Measurements from ENCODE around the gene COQ8A.
A peak's percentile ranks its signal among the peaks of the same experiment; 100 is the strongest.
"Not testable (repeated sequence)": the region's sequence is repeated elsewhere in the genome, so short reads cannot be mapped to it uniquely, and the experiment has no call there.

The COQ8A gene

DNA sequence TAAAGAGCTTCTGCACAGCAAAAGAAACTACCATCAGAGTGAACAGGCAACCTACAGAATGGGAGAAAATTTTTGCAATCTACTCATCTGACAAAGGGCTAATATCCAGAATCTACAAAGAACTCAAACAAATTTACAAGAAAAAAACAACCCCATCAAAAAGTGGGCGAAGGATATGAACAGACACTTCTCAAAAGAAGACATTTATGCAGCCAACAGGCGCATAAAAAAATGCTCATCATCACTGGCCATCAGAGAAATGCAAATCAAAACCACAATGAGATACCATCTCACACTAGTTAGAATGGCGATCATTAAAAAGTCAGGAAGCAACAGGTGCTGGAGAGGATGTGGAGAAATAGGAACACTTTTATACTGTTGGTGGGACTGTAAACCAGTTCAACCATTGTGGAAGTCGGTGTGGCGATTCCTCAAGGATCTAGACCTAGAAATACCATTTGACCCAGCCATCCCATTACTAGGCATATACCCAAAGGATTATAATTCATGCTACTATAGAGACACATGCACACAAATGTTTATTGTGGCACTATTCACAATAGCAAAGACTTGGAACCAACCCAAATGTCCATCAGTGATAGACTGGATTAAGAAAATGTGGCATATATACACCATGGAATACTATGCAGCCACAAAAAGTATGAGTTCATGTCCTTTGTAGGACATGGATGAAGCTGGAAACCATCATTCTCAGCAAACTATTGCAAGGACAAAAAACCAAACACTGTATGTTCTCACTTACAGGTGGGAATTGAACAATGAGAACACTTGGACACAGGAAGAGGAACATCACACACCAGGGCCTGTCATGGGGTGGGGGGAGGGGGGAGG is 10.6 kb upstream of the COQ8A start:
- not testable (repeated sequence) for DNase-seq (ENCODE audit: low spot score)

DNA sequence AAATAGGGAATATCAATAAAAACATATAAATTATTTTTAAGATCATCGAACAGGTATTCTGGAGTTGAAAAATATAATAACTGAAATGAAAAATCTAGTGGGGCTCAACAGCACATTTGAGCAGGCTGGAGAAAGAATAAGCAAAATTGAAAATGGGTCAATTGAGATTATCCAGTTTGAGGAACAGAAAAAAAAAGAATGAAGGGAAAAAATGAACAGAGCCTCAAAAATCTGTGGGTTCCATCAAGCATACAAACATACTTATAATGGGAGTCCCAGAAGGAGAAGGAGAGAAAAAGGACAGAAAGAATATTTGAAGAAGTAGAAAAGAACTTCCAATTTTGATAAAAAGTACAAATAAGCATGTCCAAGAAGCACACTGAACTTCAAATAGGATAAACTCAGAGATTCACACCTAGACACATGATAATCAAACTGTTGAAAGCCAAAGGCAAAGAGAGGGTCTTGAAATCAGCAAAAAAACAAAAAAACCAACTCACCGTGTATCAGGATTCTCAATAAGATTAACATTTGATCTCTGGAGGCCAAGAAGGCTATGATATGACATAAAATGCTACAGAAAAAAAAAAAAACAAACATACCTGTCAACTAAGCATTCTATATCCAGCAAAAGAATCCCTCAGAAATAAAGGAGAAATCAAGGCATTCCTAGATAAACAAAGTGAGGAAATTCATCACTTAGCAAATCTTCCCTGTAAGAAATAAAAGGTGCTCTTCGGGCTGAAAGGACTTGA is 5.4 kb upstream of the COQ8A start:
- DNase-seq (ENCODE audit: low spot score) = no peak

DNA sequence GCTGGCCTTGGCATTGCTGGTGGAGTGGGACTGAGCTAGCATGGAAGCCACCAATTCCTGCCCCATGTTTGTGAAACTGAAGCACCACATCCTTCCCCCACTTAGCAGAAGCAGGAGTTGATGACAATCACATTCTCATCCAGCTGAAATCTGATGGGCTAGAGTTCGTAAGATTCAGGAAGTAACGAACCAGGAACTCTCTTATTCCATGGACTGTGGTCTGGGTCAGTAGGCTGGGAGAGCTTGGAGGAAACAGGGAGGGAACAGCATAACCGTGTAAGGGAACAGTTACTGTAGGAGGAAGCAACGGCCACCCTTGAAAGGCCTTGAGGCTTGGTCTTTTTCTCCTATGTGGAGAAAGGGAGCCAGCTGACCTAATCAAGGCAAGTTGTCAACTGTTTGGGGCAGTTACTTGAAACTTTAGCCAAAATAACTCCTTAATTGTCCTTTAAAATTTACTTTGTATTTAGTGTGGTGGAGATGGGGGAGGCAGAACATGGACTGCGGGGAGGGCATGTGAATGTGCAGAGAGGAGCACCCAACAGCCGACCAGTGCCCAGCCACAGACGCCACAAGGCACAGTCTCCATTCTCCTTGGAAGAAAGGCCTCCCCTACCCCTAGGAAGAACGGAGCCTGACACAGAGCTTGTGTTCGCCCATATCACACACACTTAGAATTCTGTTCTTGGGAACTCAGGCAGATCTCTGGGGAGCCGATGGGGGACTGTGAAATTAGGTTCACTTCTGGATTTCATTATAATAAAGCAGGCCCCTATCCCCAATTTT is 2.0 kb upstream of the COQ8A start:
- no peak for DNase-seq (ENCODE audit: low spot score)

DNA sequence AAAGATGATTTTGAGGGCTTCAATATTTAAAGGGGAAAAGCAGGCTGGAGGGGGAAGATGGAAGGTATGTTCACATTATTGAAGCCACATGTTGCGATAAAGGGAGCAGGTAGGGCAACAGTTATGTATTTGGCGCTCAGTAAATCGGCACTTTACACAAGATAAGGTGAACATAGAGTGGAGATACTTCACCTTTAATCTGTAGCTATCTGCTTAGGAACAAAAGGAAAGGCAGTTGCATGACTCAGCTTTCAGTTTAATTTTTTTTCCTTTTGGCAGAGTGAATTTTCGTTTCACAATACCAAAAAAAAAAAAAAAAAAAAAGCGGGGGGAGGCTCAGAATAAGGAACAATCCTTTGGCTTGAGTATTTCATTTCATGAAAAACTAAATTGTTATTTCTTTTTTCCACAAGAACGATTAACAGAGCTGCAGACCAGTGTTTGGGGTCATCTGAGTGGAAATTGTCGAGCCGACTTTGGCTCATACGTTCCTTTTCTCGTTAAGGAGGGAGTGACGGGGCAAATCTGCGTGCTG is 1.1 kb upstream of the COQ8A start:
- DNase-seq (ENCODE audit: low spot score) = no peak

DNA sequence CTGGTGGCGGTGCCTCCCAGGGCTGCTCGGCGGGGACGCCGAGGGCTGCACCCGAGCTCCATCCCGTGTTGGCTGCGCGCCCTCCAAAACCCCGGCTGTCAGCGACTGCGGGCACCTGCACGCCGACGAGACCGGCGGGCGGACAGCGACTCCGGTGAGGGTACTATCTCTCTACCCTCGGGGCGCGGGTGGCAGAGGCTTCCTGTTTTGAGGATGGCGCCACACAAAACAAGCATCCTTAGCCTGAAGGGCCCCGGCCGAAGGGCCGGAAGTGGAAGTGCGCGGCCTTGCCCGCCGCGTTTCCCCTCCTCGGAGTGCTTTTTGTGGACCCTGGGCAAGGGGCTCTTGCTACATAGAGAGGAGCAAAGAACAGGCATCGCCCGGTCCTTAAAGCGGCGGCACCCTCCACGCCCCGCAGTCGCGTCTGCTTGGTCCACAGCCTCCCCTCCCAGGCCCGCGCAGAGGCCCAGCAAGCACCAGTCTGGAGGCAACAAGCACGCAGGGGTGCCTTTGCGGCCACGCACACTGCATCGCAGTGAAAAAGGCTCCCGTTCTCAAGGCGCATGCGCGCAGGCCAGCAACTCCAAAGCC is 561 bp upstream of the COQ8A start:
- peak; percentile 69 for DNase-seq (ENCODE audit: low spot score)

DNA sequence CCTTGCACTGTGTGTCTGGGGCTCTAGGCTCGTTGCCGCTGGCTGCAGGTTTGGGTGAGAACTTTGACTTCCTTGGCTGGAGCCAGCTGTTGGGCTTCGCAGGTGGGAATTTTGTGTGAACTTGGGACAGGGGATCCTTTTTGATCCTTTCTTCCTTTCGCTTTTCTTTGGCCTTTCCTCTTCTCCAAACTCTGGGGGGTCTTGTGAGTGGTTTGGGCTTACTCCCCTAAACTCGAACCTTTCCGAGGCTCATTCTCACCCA is 643 bp downstream of the COQ8A start:
- no peak for DNase-seq (ENCODE audit: low spot score)

DNA sequence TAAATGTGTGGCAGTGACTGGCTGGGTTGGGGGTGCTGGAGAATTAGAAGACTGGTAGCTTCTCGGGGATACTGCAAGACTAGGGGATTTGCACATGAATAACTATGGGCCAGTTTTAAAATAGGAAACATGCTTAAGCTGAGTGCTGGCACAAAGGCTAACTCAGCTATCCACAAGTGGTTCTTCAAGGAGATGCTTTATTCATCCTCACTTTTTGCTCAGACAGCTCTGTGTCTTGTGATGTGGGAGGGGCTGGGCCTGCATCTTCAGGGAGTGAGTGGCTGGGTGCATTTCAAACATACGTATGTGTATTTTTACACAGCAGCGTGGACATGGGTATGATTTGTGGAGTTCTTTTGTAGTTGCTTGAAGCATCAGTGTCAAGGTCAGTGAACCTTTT is 2.3 kb downstream of the COQ8A start:
- no peak for DNase-seq (ENCODE audit: low spot score)

DNA sequence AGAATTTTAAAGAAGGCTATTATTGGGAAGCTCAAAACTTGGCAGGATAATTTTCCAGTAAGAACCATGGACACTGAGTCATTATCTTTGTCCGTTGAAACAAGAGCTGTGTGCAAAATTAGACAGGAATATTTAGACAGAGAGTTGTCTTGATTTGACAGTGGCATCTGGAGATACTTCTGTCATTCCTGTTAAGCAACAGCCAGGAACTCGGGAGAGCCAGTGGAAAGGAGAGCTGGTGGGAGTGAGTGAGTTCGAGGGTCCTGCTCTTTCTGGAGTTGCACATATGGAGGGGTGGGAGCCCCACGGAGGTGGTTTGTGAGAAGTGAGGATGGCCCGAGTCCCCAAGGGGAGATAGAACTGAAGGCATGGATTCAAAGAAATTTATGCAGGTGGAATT is 3.1 kb downstream of the COQ8A start:
- no peak for DNase-seq (ENCODE audit: low spot score)

DNA sequence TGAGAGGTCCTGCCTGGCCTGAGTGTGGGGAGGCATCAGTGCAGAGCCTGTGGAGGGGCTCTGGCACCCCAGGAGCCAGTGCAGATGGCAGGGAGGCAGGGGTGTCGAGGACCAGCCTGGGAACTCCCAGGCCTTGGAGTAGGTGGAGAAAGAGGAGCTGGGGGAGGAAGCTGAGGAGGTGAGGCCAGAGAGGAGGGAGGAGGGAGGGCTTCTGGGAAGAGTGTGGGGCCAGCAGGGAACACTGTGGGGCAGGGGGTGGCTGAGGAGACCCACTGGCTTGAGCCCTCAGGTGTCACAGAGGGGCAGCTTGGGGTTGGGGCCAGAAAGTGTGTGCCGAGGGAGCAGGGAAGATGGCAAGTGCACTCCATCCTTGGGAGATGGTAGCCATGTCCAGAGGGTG is 3.8 kb downstream of the COQ8A start:
- no peak for DNase-seq (ENCODE audit: low spot score)

DNA sequence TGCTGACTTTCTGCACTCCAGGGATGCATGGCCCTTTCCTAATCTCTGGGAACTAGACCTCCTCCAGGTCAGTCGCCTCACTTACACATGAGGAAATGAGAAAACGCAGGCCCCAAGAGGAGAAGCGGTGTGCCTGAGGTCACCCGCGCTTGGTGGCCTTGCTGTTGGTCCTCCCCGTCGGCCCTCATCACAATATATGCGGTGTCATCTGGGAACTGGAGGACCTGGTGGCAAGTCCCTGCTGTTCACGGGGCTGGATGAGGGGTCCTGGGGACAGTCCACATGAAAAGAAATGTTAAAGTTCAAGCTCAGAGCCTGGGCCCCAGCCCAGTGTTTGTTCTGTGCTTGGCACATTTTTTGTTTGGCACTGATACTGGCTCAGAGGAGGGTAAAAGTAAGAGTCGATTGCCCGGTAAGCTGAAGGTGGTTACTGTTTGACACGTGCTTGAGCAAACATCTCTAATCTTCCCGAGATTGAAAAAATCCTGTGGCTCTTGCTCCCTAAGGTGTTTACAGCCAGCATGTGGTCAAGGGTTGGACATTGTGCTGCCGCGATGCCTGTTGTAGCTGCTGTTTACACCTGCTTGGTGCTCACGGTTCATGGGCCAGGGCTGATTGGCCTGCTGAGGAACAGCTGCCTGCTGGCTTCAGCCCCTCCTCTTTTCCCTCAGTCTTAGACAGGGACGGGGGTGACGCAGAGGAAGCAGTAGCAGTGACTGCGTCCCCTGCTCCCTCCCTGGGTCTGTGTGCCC is 5.2 kb downstream of the COQ8A start:
- no peak for DNase-seq (ENCODE audit: low spot score)

DNA sequence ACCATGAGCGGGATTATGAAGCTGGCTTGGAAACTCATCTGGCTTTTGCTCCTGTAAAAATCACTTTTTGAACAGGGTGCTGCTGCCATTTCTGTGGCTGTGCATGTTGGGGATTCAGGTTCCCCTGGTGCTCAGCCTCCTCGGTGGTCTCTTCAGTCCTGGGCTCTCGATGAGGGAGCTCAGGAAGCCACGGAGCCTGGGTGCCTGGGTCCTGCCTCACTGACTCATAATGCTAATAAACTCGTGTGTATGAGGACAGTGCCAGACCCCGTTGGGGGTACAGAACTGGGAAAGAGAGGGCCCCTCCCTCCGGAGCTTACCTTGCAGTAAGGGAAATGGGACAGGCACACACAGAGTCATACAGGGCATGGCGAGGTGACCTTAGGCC is 5.8 kb downstream of the COQ8A start:
- DNase-seq (ENCODE audit: low spot score) = no peak

DNA sequence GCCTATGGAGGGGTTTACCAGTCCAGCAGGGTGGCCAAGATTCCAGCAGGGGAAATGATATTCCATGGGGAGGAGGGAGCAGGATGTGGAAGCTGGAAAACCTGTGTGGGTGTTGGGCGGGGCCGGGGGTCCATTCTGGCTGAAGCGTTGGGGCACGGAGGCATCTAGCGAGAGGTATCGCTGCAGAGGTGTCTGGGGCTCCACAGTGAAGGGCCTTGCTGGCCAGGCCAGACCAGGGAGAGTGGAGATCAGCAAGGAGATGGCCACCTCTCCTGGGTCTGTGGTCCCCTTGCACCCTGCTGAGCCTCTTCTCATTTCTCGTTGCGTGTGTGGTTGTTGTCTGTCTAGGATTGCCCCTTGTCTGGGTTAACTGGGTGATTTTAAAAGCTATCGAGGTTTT is 6.2 kb downstream of the COQ8A start:
- no peak for DNase-seq (ENCODE audit: low spot score)

DNA sequence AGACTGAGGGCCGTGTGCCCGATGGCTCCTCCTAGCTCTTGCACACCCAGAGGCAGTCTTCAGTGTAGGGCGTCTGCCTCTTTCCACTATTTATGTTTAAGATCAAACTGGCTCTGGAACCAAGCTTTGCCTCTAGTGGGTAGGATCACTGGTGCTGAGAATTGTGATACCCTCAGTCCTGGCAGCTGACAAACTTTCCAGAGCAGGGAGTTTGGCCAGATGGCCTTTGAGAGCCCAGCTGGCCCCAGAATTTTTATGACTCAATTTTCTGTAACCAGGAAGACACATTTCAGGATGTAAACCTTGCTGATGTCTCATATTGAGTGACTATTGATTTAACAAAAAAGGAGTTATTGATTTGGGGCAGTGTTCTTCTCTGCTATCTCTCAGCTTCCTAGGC is 6.7 kb downstream of the COQ8A start:
- DNase-seq (ENCODE audit: low spot score) = no peak

DNA sequence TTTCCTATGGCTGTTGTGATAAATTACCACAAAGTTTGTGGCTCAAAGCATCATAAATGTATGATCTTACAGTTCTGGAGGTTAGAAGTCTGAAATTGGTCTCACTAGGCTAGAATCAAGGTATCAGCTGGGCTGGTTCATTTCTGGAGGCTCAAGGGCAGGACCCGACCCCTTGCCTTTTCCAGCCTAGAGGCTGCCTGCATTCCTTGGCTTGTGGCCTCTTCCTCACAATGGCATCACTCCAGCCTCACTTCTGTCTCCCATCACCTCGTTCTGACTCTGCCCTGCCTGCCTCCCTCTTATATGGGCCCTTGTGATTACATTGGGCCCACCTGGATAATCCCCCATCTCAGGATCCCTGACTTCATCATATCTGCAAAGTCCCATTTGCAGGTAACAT is 8.0 kb downstream of the COQ8A start:
- no peak for DNase-seq (ENCODE audit: low spot score)

DNA sequence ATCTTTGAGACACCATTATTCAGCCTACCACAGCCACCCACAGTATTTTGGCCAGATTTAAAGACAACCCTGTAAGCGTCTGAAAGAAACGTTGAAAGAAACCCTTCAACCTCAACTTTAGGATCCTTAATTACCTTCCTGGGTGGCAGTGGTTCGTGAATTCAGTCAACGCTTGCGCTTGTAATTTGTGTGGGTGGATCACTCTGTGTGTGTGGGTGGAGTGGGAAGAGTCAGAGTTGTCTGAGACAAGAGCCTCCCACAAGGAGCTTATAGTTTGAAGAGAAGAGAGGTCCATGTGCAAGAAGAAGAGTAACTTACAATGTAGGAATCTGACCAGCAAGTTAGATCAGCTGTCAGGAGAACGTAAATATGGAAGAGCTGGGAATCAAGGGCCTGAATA is 8.4 kb downstream of the COQ8A start:
- DNase-seq (ENCODE audit: low spot score) = no peak

DNA sequence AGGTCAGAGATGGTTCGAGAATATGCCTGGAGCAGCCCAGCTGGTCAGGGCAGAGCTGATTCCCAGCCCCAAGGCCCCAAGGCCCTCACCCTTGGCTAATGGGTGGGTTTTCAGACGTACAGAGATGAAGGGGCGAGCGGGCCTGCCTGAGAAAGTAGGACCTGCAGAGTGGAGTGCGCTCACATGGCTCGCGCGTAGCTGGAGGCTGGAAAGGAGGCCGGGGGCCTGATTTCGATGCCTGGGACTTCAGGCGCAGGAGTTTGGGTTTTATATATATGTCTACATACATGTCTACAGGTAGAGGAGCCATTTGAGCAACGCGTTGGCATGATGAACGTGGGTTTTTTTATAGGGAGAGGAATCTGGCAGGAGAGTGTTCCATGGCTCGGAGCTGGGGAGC is 8.9 kb downstream of the COQ8A start:
- no peak for DNase-seq (ENCODE audit: low spot score)

DNA sequence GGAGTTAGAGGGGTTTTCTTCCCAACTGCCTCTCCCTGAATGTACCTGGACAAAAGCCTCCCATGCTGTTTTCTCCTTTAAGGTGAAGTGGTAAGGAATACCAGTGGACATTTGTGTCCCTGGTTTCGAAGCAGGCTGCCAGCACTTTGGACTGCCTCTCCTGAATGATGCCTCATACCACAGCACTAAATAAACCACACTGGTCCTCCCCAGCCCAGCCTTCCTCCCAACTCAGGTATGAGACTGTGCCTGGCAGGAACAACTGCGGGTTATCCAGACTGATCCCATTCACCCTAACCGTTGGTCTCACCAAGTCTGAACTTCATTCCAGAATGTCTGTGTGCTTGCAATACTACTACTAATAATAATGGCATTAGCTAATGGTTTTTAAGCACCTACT is 9.3 kb downstream of the COQ8A start:
- no peak for DNase-seq (ENCODE audit: low spot score)

DNA sequence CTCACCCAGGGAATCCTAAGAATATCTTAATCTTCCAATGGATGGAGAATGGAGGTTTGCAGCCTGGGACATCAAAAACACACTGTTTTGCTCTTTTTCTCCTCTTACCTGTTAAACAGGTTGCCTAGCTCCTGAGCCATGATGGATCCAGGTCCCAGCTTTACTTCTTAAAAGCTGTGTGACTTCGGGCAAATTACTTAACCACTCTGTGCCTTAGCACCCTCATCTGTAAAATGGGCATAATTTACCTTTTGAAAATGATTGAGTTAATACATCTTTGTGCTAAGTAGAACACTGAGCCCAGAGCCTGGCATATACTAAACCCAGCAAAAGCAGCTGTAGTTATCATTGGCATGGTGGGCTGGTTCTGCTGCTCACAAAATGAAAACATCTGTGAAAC is 10.2 kb downstream of the COQ8A start:
- DNase-seq (ENCODE audit: low spot score) = no peak

DNA sequence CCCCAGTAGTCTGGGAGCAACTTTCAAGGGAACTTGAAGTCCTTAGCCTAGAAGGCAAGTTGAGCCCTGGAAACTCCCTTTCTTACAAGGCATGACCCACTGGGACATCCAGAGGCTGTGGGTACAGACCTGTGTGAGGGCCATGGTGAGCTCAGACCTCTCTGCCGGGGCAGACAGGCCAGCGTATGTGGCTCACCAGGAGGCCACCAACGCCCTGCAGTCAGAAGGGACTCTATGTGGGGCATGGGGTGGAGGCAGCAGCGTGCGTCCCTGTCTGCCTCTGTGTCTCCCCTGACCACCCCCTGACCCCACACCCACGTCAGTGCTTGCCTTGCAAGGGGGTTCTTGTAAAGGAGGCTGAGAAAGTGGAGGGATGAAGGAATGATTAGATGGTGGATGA is 10.8 kb downstream of the COQ8A start:
- DNase-seq (ENCODE audit: low spot score) = no peak

DNA sequence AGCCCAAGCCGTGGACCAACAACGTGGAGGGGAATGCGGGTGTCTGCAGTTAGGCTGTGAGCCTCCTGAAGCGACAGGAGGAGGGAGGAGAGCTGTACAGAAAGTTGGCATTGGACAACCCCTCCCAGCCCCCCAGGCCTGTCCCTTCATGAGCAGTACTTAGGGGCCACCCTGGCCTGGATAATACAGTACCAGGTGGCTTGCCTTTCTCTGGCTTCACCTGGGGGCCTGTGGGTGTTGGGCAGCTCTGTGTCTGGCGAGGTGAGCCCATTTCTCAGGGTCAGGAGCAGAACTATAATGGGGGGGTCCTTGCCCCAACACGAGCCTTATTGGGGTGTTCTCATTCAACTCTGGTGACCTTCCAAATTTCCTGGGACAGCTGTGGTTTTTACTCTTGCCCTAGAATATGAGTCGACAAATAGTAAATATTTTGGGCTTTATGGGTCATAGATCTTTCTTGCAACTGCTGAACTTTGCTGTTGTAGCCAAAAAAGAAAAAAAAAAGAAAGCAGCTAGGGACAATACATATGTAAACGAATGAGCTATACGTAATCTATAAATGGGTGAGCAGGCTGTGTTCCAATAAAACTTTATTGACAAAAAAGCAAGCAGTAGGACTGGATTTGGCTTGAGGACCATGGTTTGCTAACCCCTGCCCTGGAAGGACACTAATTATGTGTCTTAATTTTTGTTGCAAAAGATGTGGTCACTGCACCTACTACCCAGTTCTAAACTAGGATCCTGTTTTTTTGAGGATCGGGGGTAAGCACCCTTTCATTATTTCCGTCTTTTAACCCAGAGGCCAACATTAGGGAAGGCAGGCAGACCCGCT is 11.4 kb downstream of the COQ8A start:
- DNase-seq (ENCODE audit: low spot score) = no peak

DNA sequence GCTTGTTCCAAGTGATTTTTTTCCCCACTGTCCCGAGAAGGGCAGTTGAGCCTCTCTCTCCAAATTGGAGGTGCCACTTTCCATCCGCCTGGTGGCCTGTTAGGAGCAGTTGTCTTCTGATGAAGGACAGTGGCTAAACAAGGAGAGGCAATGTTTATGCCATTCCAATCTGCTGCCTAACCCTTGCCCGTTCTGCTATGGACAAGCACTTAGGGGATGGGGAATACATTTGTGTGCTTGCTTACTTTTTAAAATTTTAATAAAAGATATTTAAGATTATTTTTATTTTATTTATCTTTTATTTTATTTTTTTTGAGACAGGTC is 12.0 kb downstream of the COQ8A start:
- DNase-seq (ENCODE audit: low spot score) = no peak

Measured in germinal center (tissue), 1 donor.